ENCODE data around the gene C12orf56.

C12orf56 gene

DNA sequence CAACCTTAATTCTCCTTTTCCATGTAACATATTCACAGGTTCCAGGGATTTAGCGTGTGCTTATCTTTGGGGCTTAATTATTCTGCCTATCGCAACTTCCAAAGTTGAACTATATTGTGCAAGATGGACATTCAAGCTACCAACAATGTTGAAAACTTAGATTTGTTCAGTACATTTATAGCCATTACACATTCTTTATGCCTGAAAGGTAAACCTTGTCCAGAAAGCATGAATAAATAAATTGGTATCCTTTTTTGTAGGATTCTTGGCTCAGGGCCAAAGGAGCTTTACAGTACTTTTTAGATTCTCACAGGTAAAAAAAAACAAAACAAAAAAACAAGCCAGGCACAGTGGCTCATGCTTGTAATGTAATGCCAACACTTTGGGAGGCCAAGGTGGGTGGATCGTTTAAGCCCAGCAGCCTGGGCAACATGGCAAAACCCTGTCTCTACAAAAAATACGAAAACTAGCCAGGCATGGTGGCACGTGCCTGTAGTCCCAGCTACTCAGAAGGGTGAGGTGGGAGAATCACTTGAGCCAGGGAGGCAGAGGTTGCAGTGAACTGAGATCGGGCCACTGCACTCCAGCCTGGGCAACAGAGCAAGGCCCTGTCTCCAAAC lies 3.3 kb downstream of the C12orf56 start:
- H2AK5ac ChIP-seq (ENCODE audit: low read length) = no peak overlapping the region
- no peak overlapping the region for H2BK12ac ChIP-seq (ENCODE audit: low read length)
- H2AFZ ChIP-seq (ENCODE audit: insufficient read depth, low read length, poor library complexity) = no peak overlapping the region
- H2BK120ac ChIP-seq (ENCODE audit: insufficient read depth, low read length, poor library complexity) = no peak overlapping the region
- H4K12ac ChIP-seq (ENCODE audit: low read depth, low read length) = no peak overlapping the region
- DNase-seq = no peak
- no peak overlapping the region for H3K4ac ChIP-seq (ENCODE audit: low read depth, low read length)
- no peak overlapping the region for H3K14ac ChIP-seq (ENCODE audit: low read length)
- H4K91ac ChIP-seq (ENCODE audit: low read depth, low read length) = no peak overlapping the region
- no peak overlapping the region for H2BK5ac ChIP-seq (ENCODE audit: low read depth, low read length, poor library complexity)
- H3K27me3 ChIP-seq (ENCODE audit: insufficient read depth, low read length) = no peaks in the 10 kb centered on the region
- no peak overlapping the region for H3K27ac ChIP-seq (ENCODE audit: low read depth, low read length)
- no peak overlapping the region for H3K9ac ChIP-seq (ENCODE audit: low read length)
- no peaks in the 10 kb centered on the region for H3K79me1 ChIP-seq (ENCODE audit: low read length)
- no peaks in the 10 kb centered on the region for H3K36me3 ChIP-seq (ENCODE audit: control insufficient read depth in 1 of 2, insufficient read depth in 2 of 2, low read length in 2 of 2)
- no peak overlapping the region for H3K4me2 ChIP-seq (ENCODE audit: low read length)
- H3K79me2 ChIP-seq (ENCODE audit: control insufficient read depth, insufficient read depth, low read length, poor library complexity) = no peaks in the 10 kb centered on the region
- no peak overlapping the region for H3K23ac ChIP-seq (ENCODE audit: low read length)
- H3K4me1 ChIP-seq (ENCODE audit: control insufficient read depth in 1 of 2, insufficient read depth in 2 of 2, low read length in 2 of 2) = no peaks in the 10 kb centered on the region
- peaks cover 2% of the 10 kb centered on the region for H3K9me3 ChIP-seq (ENCODE audit: insufficient read depth, low read depth, low read length)
- H3K18ac ChIP-seq (ENCODE audit: low read length) = no peak overlapping the region
- no peak overlapping the region for H3K4me3 ChIP-seq (ENCODE audit: low read depth, low read length)
- no CpG with 5 or more reads among the region's 6 CpGs for WGBS (ENCODE audit: extremely low coverage, insufficient coverage, insufficient read length)
- H4K8ac ChIP-seq (ENCODE audit: low read depth, low read length) = no peak overlapping the region

DNA sequence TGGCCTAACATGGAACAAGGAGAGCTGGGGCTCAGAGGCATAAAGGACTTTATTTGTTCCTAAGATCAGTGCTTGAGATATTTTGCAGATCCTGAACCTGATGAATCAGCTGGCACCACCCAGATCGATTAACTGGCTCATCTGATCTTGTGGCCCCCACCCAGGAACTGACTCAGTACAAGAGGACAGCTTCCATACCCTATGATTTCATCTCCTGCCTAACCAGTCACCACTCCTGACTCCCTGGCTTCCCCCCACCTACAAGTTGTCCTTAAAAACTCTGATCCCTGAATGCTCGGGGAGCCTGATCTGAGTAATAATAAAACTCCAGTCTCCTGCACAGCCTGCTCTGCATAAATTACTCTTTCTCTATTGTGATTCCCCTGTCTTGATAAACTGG lies 5.1 kb downstream of the C12orf56 start:
- Histone ChIP-seq H2BK5ac (ENCODE audit: low read depth, low read length, poor library complexity) (no peak overlapping the region), H3K27ac (ENCODE audit: low read depth, low read length) (no peak overlapping the region), H3K4me2 (ENCODE audit: low read length) (no peak overlapping the region), H3K18ac (ENCODE audit: low read length) (no peak overlapping the region), H3K36me3 (ENCODE audit: control insufficient read depth in 1 of 2, insufficient read depth in 2 of 2, low read length in 2 of 2) (no peaks in the 10 kb centered on the region), H3K4me3 (ENCODE audit: low read depth, low read length) (no peak overlapping the region), H4K8ac (ENCODE audit: low read depth, low read length) (no peak overlapping the region), H3K27me3 (ENCODE audit: insufficient read depth, low read length) (no peaks in the 10 kb centered on the region), H2BK120ac (ENCODE audit: insufficient read depth, low read length, poor library complexity) (no peak overlapping the region), H3K9me3 (ENCODE audit: insufficient read depth, low read depth, low read length) (peaks cover 2% of the 10 kb centered on the region), H4K12ac (ENCODE audit: low read depth, low read length) (no peak overlapping the region), H3K79me2 (ENCODE audit: control insufficient read depth, insufficient read depth, low read length, poor library complexity) (no peaks in the 10 kb centered on the region), H2BK12ac (ENCODE audit: low read length) (no peak overlapping the region), H2AK5ac (ENCODE audit: low read length) (no peak overlapping the region), H2AFZ (ENCODE audit: insufficient read depth, low read length, poor library complexity) (no peak overlapping the region), H3K14ac (ENCODE audit: low read length) (no peak overlapping the region), H3K4me1 (ENCODE audit: control insufficient read depth in 1 of 2, insufficient read depth in 2 of 2, low read length in 2 of 2) (no peaks in the 10 kb centered on the region), H3K9ac (ENCODE audit: low read length) (no peak overlapping the region), H3K23ac (ENCODE audit: low read length) (no peak overlapping the region), H3K79me1 (ENCODE audit: low read length) (no peaks in the 10 kb centered on the region), H3K4ac (ENCODE audit: low read depth, low read length) (no peak overlapping the region), H4K91ac (ENCODE audit: low read depth, low read length) (no peak overlapping the region)
- DNase-seq = no peak
- WGBS (ENCODE audit: extremely low coverage, insufficient coverage, insufficient read length) = no CpG with 5 or more reads among the region's 2 CpGs

DNA sequence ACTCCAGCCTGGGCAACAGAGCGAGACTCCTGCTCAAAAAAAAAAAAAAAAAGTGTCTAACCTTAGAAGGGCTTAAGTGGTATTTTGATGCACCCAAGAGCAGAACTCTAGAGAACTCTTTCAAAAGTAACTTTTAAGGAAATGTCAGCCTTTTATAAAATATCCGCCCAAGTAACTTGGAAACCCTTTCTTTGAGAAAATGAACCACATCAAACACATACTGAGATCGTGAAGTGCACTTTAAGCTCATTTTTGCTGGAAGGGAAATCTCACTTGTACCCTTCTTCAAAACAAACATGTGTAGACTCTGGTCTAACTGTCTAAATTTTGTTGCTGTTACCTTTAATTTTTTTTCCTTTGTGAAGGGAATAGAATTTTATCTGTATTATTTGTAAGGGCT lies 5.5 kb downstream of the C12orf56 start:
- no peak overlapping the region for H2BK5ac ChIP-seq (ENCODE audit: low read depth, low read length, poor library complexity)
- H3K23ac ChIP-seq (ENCODE audit: low read length) = no peak overlapping the region
- H3K4me1 ChIP-seq (ENCODE audit: control insufficient read depth in 1 of 2, insufficient read depth in 2 of 2, low read length in 2 of 2) = no peaks in the 10 kb centered on the region
- no peak overlapping the region for H3K27ac ChIP-seq (ENCODE audit: low read depth, low read length)
- H3K4me3 ChIP-seq (ENCODE audit: low read depth, low read length) = no peak overlapping the region
- no peaks in the 10 kb centered on the region for H3K79me1 ChIP-seq (ENCODE audit: low read length)
- H2AFZ ChIP-seq (ENCODE audit: insufficient read depth, low read length, poor library complexity) = no peak overlapping the region
- H3K27me3 ChIP-seq (ENCODE audit: insufficient read depth, low read length) = no peaks in the 10 kb centered on the region
- no peak overlapping the region for H3K4ac ChIP-seq (ENCODE audit: low read depth, low read length)
- no peak overlapping the region for H2AK5ac ChIP-seq (ENCODE audit: low read length)
- H3K9ac ChIP-seq (ENCODE audit: low read length) = no peak overlapping the region
- H4K12ac ChIP-seq (ENCODE audit: low read depth, low read length) = no peak overlapping the region
- H2BK12ac ChIP-seq (ENCODE audit: low read length) = no peak overlapping the region
- no peak overlapping the region for H4K8ac ChIP-seq (ENCODE audit: low read depth, low read length)
- no peak overlapping the region for H3K14ac ChIP-seq (ENCODE audit: low read length)
- no peaks in the 10 kb centered on the region for H3K36me3 ChIP-seq (ENCODE audit: control insufficient read depth in 1 of 2, insufficient read depth in 2 of 2, low read length in 2 of 2)
- H3K79me2 ChIP-seq (ENCODE audit: control insufficient read depth, insufficient read depth, low read length, poor library complexity) = no peaks in the 10 kb centered on the region
- no peak overlapping the region for H3K18ac ChIP-seq (ENCODE audit: low read length)
- no CpG with 5 or more reads among the region's 3 CpGs for WGBS (ENCODE audit: extremely low coverage, insufficient coverage, insufficient read length)
- H4K91ac ChIP-seq (ENCODE audit: low read depth, low read length) = no peak overlapping the region
- peaks cover 2% of the 10 kb centered on the region for H3K9me3 ChIP-seq (ENCODE audit: insufficient read depth, low read depth, low read length)
- no peak overlapping the region for H2BK120ac ChIP-seq (ENCODE audit: insufficient read depth, low read length, poor library complexity)
- DNase-seq = no peak
- H3K4me2 ChIP-seq (ENCODE audit: low read length) = no peak overlapping the region

DNA sequence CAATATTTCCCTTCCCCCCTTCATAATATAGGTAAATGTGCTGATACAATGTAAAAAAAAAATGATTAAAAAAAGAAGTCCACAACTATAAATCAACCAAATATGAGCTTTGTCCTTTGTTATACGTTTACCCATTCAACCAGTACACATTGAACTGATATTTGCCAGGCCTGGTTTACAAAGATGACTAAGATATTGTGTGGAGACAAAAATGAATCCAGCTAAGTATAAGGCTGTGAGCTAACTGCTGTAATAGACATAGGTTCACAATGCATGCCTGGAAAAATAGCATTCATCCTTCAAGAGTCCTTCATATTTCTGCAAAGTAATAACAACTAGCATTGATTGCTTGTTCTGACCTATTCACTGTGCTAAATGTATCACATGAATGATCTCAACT lies 6.9 kb downstream of the C12orf56 start:
- H3K79me2 ChIP-seq (ENCODE audit: control insufficient read depth, insufficient read depth, low read length, poor library complexity) = no peaks in the 10 kb centered on the region
- no peak overlapping the region for H2BK5ac ChIP-seq (ENCODE audit: low read depth, low read length, poor library complexity)
- no peak overlapping the region for H4K91ac ChIP-seq (ENCODE audit: low read depth, low read length)
- H3K18ac ChIP-seq (ENCODE audit: low read length) = no peak overlapping the region
- peaks cover 2% of the 10 kb centered on the region for H3K9me3 ChIP-seq (ENCODE audit: insufficient read depth, low read depth, low read length)
- no peak overlapping the region for H4K12ac ChIP-seq (ENCODE audit: low read depth, low read length)
- no CpG with 5 or more reads among the region's 1 CpG for WGBS (ENCODE audit: extremely low coverage, insufficient coverage, insufficient read length)
- H3K4me1 ChIP-seq (ENCODE audit: control insufficient read depth in 1 of 2, insufficient read depth in 2 of 2, low read length in 2 of 2) = no peaks in the 10 kb centered on the region
- H2AK5ac ChIP-seq (ENCODE audit: low read length) = no peak overlapping the region
- no peak overlapping the region for H3K27ac ChIP-seq (ENCODE audit: low read depth, low read length)
- no peaks in the 10 kb centered on the region for H3K27me3 ChIP-seq (ENCODE audit: insufficient read depth, low read length)
- no peak overlapping the region for H3K4me2 ChIP-seq (ENCODE audit: low read length)
- H2AFZ ChIP-seq (ENCODE audit: insufficient read depth, low read length, poor library complexity) = no peak overlapping the region
- H3K23ac ChIP-seq (ENCODE audit: low read length) = no peak overlapping the region
- no peak overlapping the region for H3K4ac ChIP-seq (ENCODE audit: low read depth, low read length)
- no peak overlapping the region for H2BK12ac ChIP-seq (ENCODE audit: low read length)
- H4K8ac ChIP-seq (ENCODE audit: low read depth, low read length) = no peak overlapping the region
- no peaks in the 10 kb centered on the region for H3K79me1 ChIP-seq (ENCODE audit: low read length)
- no peak overlapping the region for H3K14ac ChIP-seq (ENCODE audit: low read length)
- no peaks in the 10 kb centered on the region for H3K36me3 ChIP-seq (ENCODE audit: control insufficient read depth in 1 of 2, insufficient read depth in 2 of 2, low read length in 2 of 2)
- H2BK120ac ChIP-seq (ENCODE audit: insufficient read depth, low read length, poor library complexity) = no peak overlapping the region
- no peak for DNase-seq
- no peak overlapping the region for H3K9ac ChIP-seq (ENCODE audit: low read length)
- no peak overlapping the region for H3K4me3 ChIP-seq (ENCODE audit: low read depth, low read length)
